ENCODE results near the gene NAA16.

- TF ChIP-seq POLR2A (IDR thresholded peaks at IDR 0.05; ENCODE audit: low read depth) (no peak), CTCF (IDR thresholded peaks at IDR 0.05) (no peak)
These were observed 100.0 kb downstream of the NAA16 start for GRCh38 chr13:41411060-41411459.
